Body of pancreas (tissue), 4 donors: ENCODE measurements around the gene ICA1L.

Experiments used
- POLR2A ChIP-seq, 3 donors: fragments of 450-650 bp; IDR thresholded peaks; one replicate each; pipeline ENCODE4 v1.6.1; 2016; ENCODE audit warnings: antibody characterized with exemption in 3 of 3, mild to moderate bottlenecking in 2 of 3
- TF ChIP-seq, protein P1 (sequence below), 7 experiments: fragments of 450-650 bp in 4 of 7; fragments of 200-600 bp in 3 of 7; sonication (generic) in 3 of 7; IDR thresholded peaks; one replicate each; pipeline ENCODE4 v1.5.1; 2016 to 2019; ENCODE audit warnings: antibody characterized with exemption in 7 of 7

DNA sequence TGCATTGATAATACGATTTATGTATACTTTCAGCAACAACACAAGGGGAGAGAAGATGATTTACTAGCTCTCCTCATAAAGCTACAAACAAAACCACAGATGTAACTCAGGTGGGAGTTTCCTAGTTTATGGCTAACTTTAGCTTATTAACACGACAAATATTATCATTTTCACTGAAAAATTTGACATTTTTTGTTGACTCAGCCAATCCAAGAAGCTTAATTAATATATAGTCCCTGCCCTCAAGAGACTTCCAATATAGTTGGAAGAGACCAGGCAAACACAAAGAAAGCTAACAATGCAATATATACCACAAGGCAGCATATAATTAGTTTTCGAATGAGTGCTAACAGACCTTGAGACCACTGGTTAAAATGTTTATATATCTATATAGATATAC lies 39.1 kb upstream of the ICA1L start:
- TF ChIP-seq, protein P1, sequence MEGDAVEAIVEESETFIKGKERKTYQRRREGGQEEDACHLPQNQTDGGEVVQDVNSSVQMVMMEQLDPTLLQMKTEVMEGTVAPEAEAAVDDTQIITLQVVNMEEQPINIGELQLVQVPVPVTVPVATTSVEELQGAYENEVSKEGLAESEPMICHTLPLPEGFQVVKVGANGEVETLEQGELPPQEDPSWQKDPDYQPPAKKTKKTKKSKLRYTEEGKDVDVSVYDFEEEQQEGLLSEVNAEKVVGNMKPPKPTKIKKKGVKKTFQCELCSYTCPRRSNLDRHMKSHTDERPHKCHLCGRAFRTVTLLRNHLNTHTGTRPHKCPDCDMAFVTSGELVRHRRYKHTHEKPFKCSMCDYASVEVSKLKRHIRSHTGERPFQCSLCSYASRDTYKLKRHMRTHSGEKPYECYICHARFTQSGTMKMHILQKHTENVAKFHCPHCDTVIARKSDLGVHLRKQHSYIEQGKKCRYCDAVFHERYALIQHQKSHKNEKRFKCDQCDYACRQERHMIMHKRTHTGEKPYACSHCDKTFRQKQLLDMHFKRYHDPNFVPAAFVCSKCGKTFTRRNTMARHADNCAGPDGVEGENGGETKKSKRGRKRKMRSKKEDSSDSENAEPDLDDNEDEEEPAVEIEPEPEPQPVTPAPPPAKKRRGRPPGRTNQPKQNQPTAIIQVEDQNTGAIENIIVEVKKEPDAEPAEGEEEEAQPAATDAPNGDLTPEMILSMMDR (IDR thresholded peaks at IDR 0.05), result no peak
- TF ChIP-seq POLR2A (IDR thresholded peaks at IDR 0.05), result no peak
